HG03520 (cell line): ENCODE results near the gene TUBB2A.
"Not testable (repeated sequence)": the region's sequence is repeated elsewhere in the genome, so short reads cannot be mapped to it uniquely, and the experiment has no call there.

Experiments used
- ATAC-seq: cut with Tn5 transposase; IDR thresholded peaks from one replicate; pipeline ENCODE4 v1.9.1; 2021; ENCODE audit warnings: mild to moderate bottlenecking, moderate library complexity; ENCODE audit not compliant: unreplicated experiment

The TUBB2A gene

GRCh38 chr6:3157131-3157933, at the start of gene TUBB2A:
Gene TUBB2A, minus strand, starts transcription at chr6:3157544. Its CDS starts 81 bp downstream, at chr6:3157463.
- ATAC-seq, result peak; percentile 53

GRCh38 chr6:3206339-3207015, 49.1 kb upstream of the TUBB2A start:
- ATAC-seq, result no peak

- no peak for ATAC-seq
Observed at GRCh38 chr6:3205913-3206312, 48.6 kb upstream of the TUBB2A start.

DNA sequence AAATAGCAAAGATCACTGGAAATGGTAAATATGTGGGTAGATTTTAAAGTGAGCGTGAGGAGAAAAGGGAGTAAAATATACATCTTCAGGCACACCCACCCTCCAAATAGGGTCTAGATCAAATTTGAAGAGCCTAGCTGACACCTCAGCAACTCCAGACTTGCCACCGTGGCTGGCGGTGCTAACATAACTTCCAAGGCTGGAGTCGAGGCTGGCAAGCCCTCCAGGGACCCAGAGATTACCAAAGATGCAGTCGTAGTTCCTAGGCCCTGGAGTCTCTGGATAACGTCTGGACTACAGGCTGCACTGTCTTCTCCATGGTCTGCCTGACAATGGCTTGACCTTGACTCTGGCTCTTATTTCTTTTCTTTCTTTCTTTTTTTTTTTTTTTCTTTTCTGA, 47.6 kb upstream of the TUBB2A start:
- ATAC-seq, result no peak

- no peak for ATAC-seq
Observed at GRCh38 chr6:3202999-3203696, 45.8 kb upstream of the TUBB2A start.

- no peak for ATAC-seq
Observed at GRCh38 chr6:3201388-3201787, 44.0 kb upstream of the TUBB2A start.

- no peak for ATAC-seq
Observed at GRCh38 chr6:3200682-3201081, 43.3 kb upstream of the TUBB2A start.

DNA sequence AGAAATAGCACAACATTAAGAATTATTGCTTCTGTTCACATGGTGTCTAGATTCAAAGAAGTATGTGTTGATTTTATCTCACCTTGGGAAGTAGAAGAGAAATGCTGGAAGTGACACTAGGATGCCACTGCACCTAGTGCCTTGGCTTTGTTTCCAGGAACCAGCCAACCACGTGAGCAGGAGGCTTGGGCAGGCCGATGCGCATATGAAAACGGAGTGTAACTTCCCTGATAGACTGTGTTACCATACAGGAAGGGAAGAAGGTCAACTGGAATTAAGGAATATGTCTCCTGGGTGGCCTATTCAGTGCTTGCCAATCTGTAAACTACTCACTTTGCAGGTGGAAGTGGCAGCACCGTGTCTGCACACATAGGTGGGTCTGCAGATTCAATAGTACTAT, 42.0 kb upstream of the TUBB2A start:
- no peak for ATAC-seq

GRCh38 chr6:3197734-3198133, 40.4 kb upstream of the TUBB2A start:
- not testable (repeated sequence) for ATAC-seq

DNA sequence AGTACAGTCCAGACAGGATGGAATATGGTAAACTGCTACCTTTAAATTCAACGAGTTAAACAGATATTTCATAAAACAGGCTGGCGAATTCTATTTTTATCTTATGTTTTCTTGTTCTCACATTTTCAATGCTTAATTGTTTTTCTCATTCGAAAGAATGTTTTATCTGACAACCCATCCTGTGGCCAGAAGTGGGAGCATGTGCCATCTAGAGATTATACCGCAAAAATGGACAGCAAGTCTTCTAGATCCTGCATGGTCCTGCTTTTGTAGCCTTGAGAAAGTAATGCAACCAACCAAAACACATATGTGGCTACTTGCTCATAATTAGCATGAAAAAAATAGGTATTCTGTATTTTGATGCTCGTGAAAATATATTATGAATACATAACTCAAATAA, 39.4 kb upstream of the TUBB2A start:
- ATAC-seq, result no peak

DNA sequence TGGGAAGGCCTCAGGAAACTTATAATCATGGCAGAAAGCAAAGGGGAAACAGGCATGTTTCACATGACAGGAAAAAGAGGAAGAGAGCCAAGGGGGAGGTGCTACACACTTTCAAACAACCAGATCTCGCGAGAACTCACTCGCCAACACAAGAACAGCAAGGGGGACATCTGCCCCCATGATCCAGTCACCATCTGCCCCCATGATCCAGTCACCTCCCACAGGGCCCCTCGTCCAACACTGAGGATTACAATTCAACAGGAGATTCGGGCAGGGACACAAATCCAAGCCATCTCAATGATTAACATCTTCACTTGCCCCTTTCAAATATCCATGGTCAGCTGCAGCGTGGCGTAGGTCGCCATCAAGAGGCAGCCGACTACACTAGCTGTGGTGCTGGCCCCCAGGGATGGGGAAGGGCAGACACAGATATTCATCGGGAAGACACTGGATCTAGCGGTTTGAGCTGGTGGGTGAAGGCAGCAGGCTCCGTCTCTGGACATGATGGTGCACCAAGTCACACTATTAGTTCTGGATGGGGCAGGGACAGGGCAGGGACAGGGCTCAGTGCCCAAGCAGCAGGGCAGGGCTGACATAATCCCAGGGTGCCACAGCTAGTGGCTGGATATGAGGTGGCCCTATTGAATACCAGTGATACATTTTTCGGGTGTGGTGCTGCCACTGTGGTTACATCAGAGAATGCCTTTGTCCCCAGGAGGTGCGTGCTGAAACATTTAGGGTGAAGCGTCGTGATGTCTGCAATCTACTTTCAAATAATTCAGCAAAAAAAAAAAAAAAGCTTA, 38.6 kb upstream of the TUBB2A start:
- no peak for ATAC-seq

GRCh38 chr6:3195420-3195694, 38.0 kb upstream of the TUBB2A start:
- ATAC-seq, result no peak

DNA sequence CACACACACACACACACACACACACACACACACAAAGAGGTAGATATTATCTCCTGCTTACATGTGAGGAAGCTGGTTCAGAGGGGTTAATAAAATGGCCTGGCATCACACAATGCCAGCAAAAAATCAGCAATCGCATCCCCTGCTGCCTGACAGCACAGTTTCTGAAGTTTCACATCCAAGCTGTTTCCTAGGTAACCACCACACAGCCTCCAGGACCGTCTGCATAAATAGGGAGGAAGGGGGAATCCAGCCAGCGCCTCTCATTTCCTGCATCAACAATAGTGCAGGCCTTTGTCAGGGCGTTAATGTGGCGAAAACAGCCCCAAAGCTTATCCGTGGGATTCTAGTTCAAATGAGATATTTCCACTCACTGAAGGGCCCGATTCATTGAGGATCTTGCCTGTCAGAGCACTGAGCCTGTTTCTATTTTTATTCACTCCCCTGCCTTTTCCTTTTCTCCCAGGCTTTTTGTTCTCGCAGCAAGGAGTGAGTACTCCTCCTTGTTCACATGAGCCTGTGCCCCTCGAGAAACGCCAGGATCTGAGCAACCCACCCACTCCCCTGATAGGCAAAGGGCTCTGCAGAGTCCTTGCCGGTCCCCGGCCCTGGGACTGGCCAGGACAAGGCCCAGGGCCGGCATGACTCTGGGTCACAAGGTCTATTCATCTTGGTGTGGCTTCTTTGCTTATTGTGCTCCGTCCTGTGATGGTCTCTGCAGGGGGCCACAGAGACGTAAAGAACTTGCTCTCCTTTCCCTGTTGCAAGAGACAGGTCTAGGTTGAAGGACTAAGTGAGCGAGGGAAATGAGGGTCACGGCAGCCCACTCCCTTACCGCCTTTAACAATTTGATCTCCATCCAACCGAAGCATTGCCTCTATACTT, 37.4 kb upstream of the TUBB2A start:
- ATAC-seq, result no peak

DNA sequence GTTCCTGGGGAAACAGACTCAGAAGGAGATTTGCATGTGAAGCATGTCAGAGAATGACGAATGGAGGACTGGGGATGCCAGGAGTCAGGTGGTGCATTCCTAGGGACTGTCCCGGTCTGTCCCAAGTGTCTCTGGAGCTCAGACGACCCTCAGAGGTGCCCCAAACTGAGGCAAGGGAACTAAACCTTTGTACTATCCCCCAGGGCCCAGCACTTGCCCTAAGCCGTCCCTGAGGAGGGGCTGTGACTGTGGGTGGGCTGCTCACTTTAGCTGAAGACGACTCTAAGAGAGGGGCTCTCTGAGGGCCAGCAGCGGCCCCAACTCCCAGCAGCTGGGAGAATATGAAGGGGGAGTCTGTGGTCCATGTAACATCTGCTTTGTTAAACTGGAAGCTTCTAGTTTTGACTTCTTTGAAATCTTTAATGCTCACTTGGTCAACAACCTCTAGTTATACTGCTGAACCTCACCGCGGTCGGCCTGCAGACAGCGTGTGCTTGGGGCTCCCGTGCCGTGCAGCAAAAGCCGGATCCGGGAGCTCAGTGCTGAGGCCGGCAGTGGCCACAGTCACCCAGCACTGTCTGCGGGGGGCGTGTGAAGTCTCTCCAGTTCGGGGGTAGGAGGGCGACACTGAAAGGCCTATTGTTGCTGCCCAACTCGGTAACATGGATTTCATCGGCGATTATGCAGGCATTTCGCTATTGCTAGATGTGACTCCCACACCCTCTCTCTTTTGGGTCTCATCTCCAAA, 35.9 kb upstream of the TUBB2A start:
- no peak for ATAC-seq

GRCh38 chr6:3190779-3191178, 33.4 kb upstream of the TUBB2A start:
- ATAC-seq, result no peak

GRCh38 chr6:3190056-3190455, 32.7 kb upstream of the TUBB2A start:
- ATAC-seq, result no peak

GRCh38 chr6:3189192-3189591, 31.8 kb upstream of the TUBB2A start:
- not testable (repeated sequence) for ATAC-seq

GRCh38 chr6:3188262-3188661, 30.9 kb upstream of the TUBB2A start:
- no peak for ATAC-seq

DNA sequence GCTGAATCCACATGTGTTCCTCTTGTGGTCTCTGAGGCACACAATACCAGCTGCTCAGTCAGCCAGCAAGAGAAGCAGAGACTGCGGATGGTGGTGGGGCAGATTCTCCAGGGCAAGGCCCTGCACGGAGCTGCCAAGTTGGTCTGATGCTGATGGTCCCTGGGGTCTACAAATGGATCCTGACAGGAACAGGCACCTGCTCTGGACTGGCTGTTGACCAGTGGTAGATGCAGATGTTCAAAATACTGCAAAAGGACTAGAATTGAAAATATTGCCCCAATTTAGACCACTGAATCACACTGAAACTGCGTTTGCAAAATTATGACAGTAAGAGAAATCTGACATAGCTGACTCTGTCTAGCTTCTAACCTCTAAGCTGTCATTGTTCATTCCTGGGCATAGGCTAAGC, 29.6 kb upstream of the TUBB2A start:
- ATAC-seq, result no peak

GRCh38 chr6:3183066-3183465, 25.7 kb upstream of the TUBB2A start:
- ATAC-seq, result no peak
